CD4-positive, alpha-beta memory T cell (primary cell): ENCODE data around the gene DYNC1H1. TPM values are rescaled to one million over a fixed set of nuclear protein-coding genes. Genes with fewer than 3 reads are reported as not detected.

ENCODE experiments used
- CTCF ChIA-PET: fragments of 350-600 bp; sonication (Branson Sonifier 250); formaldehyde crosslinking; loops from one replicate; lab custom pipeline; 2021; ENCODE audit warnings: inconsistent platforms; ENCODE audit not compliant: partially characterized antibody; lab: Charles Lee
- POLR2A ChIA-PET: fragments of 350-600 bp; sonication (Branson Sonifier 250); formaldehyde crosslinking; loops from one replicate; lab custom pipeline; 2021; ENCODE audit not compliant: partially characterized antibody; lab: Charles Lee
- DNase-seq, 5 donors: peaks; one replicate each; pipeline versions ENCODE4 v3.0.0 to v3.0.0-alpha.2; 2020 to 2022; ENCODE audit warnings: mixed read lengths in 1 of 5
- H3K27ac ChIP-seq: one replicate; pipeline ENCODE4 v1.7.0; 2013; ENCODE audit warnings: low read depth, low read length
- H3K27me3 ChIP-seq: 2 replicates; pipeline ENCODE4 v1.7.0; 2013; ENCODE audit warnings: mild to moderate bottlenecking, low read length, moderate library complexity; ENCODE audit not compliant: insufficient read depth
- H3K36me3 ChIP-seq: 2 replicates; pipeline ENCODE4 v1.7.0; 2013; ENCODE audit warnings: mild to moderate bottlenecking, low read length, moderate library complexity; ENCODE audit not compliant: insufficient read depth
- H3K4me1 ChIP-seq: 2 replicates; pipeline ENCODE4 v1.7.0; 2013; ENCODE audit warnings: mild to moderate bottlenecking, low read length, moderate library complexity; ENCODE audit not compliant: insufficient read depth
- H3K4me3 ChIP-seq, 2 donors: one replicate each; pipeline ENCODE4 v1.7.0; 2013; ENCODE audit warnings: low read length in 2 of 2, mild to moderate bottlenecking in 1 of 2
- H3K9me3 ChIP-seq, 2 donors: one replicate each; pipeline ENCODE4 v1.7.0; 2013; ENCODE audit warnings: low read length in 2 of 2, control low read depth in 1 of 2; ENCODE audit not compliant: control insufficient read depth in 1 of 2
- H3K27ac Mint-ChIP-seq, 7 donors: one replicate each; pipeline ENCODE4 v1.8.0; 2020 to 2021; ENCODE audit warnings: mixed read lengths in 7 of 7, mild to moderate bottlenecking in 6 of 7, inconsistent platforms in 3 of 7, moderate library complexity in 3 of 7
- H3K27me3 Mint-ChIP-seq, 2 donors: one replicate each; pipeline ENCODE4 v1.8.0; 2020 to 2021; ENCODE audit warnings: mixed read lengths in 2 of 2
- H3K36me3 Mint-ChIP-seq, 2 donors: one replicate each; pipeline ENCODE4 v1.8.0; 2020 to 2021; ENCODE audit warnings: mixed read lengths in 2 of 2, inconsistent platforms in 1 of 2, mild to moderate bottlenecking in 1 of 2
- H3K4me1 Mint-ChIP-seq, 4 donors: one replicate each; pipeline ENCODE4 v1.8.0; 2020 to 2021; ENCODE audit warnings: mixed read lengths in 4 of 4, mild to moderate bottlenecking in 1 of 4
- H3K4me3 Mint-ChIP-seq, 8 donors: one replicate each; pipeline ENCODE4 v1.8.0; 2020 to 2021; ENCODE audit warnings: mixed read lengths in 8 of 8, mild to moderate bottlenecking in 7 of 8, moderate library complexity in 6 of 8, inconsistent platforms in 3 of 8
- H3K9me3 Mint-ChIP-seq, 8 donors: one replicate each; pipeline ENCODE4 v1.8.0; 2020 to 2021; ENCODE audit warnings: mixed read lengths in 8 of 8, mild to moderate bottlenecking in 5 of 8, inconsistent platforms in 3 of 8, moderate library complexity in 1 of 8
- intact Hi-C: fragments of 100-400 bp; cut with micrococcal nuclease; formaldehyde crosslinking; loops from one replicate; pipeline ENCODE4 v1.15.1; 2023
- polyA plus RNA-seq, 2 donors: library from polyadenylated mRNA; unstranded; fragments of 300-500 nt; fragmentation: Illumina TruSeq; gene quantifications; one replicate each; pipeline ENCODE4 v1.2.3, GENCODE V29; 2021
- total RNA-seq, 2 experiments: library from RNA; stranded (reverse); gene quantifications; one replicate each; pipeline ENCODE4 v1.2.3, GENCODE V29; 2021

The DYNC1H1 gene
- total and polyA plus RNA-seq, 4 experiments from 2014 or later = 19.6 to 318 (median 188) TPM

- POLR2A ChIA-PET = no interaction called here
- intact Hi-C loops = no loop called here
- Histone ChIP-seq H3K36me3 (peaks cover 84% of the 10 kb centered on the region), H3K27me3 (no peaks in the 10 kb centered on the region), H3K27ac (no peak overlapping the region), H3K4me1 (no peaks in the 10 kb centered on the region), H3K9me3 (no peaks in the 10 kb centered on the region), H3K4me3 (no peak overlapping the region)
- Mint-ChIP-seq H3K4me3 (peak overlapping the region in 1 of 8 donors; percentile 15), H3K27me3 (no peaks in the 10 kb centered on the region), H3K4me1 (no peaks in the 10 kb centered on the region), H3K9me3 (no peaks in the 10 kb centered on the region), H3K27ac (peak overlapping the region in 2 of 7 donors; percentile 13 to 21), H3K36me3 (peaks cover 61 to 89% of the 10 kb centered on the region in 2 donors)
- DNase-seq = no peak
- CTCF ChIA-PET = no interaction called here
Measured at GRCh38 chr14:102007916-102008418, 43.6 kb downstream of the DYNC1H1 start.

- Histone ChIP-seq H3K4me1 (no peaks in the 10 kb centered on the region), H3K4me3 (no peak overlapping the region), H3K27ac (no peak overlapping the region), H3K27me3 (no peaks in the 10 kb centered on the region), H3K36me3 (peaks cover 89% of the 10 kb centered on the region), H3K9me3 (no peaks in the 10 kb centered on the region)
- CTCF ChIA-PET = no interaction called here
- peaks cover 67 to 93% of the 10 kb centered on the region in 2 donors for H3K36me3 Mint-ChIP-seq
- intact Hi-C loops = no loop called here
- no peak overlapping the region for H3K4me3 Mint-ChIP-seq
- peak overlapping the region in 1 of 7 donors; percentile 53 for H3K27ac Mint-ChIP-seq
- POLR2A ChIA-PET = no interaction called here
- no peaks in the 10 kb centered on the region for H3K9me3 Mint-ChIP-seq
- H3K4me1 Mint-ChIP-seq = no peaks in the 10 kb centered on the region
- DNase-seq = no peak
- no peaks in the 10 kb centered on the region for H3K27me3 Mint-ChIP-seq
Measured at GRCh38 chr14:102008891-102009290, 44.5 kb downstream of the DYNC1H1 start.

GRCh38 chr14:102011631-102012030 lies 47.3 kb downstream of the DYNC1H1 start:
- no peaks in the 10 kb centered on the region for H3K4me1 Mint-ChIP-seq
- no peak overlapping the region for H3K27ac ChIP-seq
- H3K27me3 Mint-ChIP-seq = no peaks in the 10 kb centered on the region
- CTCF ChIA-PET = no interaction called here
- H3K4me1 ChIP-seq = no peaks in the 10 kb centered on the region
- peaks cover 71 to 93% of the 10 kb centered on the region in 2 donors for H3K36me3 Mint-ChIP-seq
- H3K36me3 ChIP-seq = peaks cover 97% of the 10 kb centered on the region
- H3K4me3 ChIP-seq = no peak overlapping the region
- no peaks in the 10 kb centered on the region for H3K27me3 ChIP-seq
- H3K9me3 ChIP-seq = no peaks in the 10 kb centered on the region
- POLR2A ChIA-PET = no interaction called here
- no peaks in the 10 kb centered on the region for H3K9me3 Mint-ChIP-seq
- intact Hi-C loops = no loop called here
- no peak for DNase-seq
- peak overlapping the region in 1 of 7 donors; percentile 48 for H3K27ac Mint-ChIP-seq
- no peak overlapping the region for H3K4me3 Mint-ChIP-seq

- H3K36me3 ChIP-seq = peaks cover 97% of the 10 kb centered on the region
- H3K4me3 ChIP-seq = no peak overlapping the region
- Mint-ChIP-seq H3K36me3 (peaks cover 69 to 94% of the 10 kb centered on the region in 2 donors), H3K4me3 (no peak overlapping the region), H3K4me1 (no peaks in the 10 kb centered on the region), H3K27me3 (no peaks in the 10 kb centered on the region), H3K27ac (peak overlapping the region in 1 of 7 donors; percentile 48), H3K9me3 (no peaks in the 10 kb centered on the region)
- no peaks in the 10 kb centered on the region for H3K4me1 ChIP-seq
- CTCF ChIA-PET = no interaction called here
- H3K9me3 ChIP-seq = no peaks in the 10 kb centered on the region
- intact Hi-C loops = no loop called here
- H3K27ac ChIP-seq = no peak overlapping the region
- H3K27me3 ChIP-seq = no peaks in the 10 kb centered on the region
- POLR2A ChIA-PET = no interaction called here
- DNase-seq = no peak
Measured at GRCh38 chr14:102012336-102012735, 48.0 kb downstream of the DYNC1H1 start.

GRCh38 chr14:102013669-102014200 lies 49.4 kb downstream of the DYNC1H1 start:
- no peak overlapping the region for H3K4me3 Mint-ChIP-seq
- Histone ChIP-seq H3K4me3 (no peak overlapping the region), H3K36me3 (peaks cover 93% of the 10 kb centered on the region), H3K27me3 (no peaks in the 10 kb centered on the region), H3K9me3 (no peaks in the 10 kb centered on the region), H3K27ac (no peak overlapping the region), H3K4me1 (no peaks in the 10 kb centered on the region)
- CTCF ChIA-PET = no interaction called here
- DNase-seq = no peak
- no peaks in the 10 kb centered on the region for H3K4me1 Mint-ChIP-seq
- H3K27ac Mint-ChIP-seq = peak overlapping the region in 3 of 7 donors; percentile 60 to 74 (median 68)
- H3K36me3 Mint-ChIP-seq = peaks cover 68 to 92% of the 10 kb centered on the region in 2 donors
- no peaks in the 10 kb centered on the region for H3K27me3 Mint-ChIP-seq
- H3K9me3 Mint-ChIP-seq = no peaks in the 10 kb centered on the region
- intact Hi-C loops = no loop called here
- POLR2A ChIA-PET = no interaction called here

GRCh38 chr14:102015045-102015685 lies 50.8 kb downstream of the DYNC1H1 start:
- no peak for DNase-seq
- CTCF ChIA-PET = interaction anchor here (1.4 kb wide), 1 partner anchor 81 kb away, joined by 4 read pairs; no protein-coding TSS in a partner anchor
- H3K27ac Mint-ChIP-seq = peak overlapping the region in 1 of 7 donors; percentile 58
- peaks cover 60 to 91% of the 10 kb centered on the region in 2 donors for H3K36me3 Mint-ChIP-seq
- Histone ChIP-seq H3K36me3 (peaks cover 91% of the 10 kb centered on the region), H3K9me3 (no peaks in the 10 kb centered on the region), H3K27me3 (no peaks in the 10 kb centered on the region), H3K4me1 (peaks cover 11% of the 10 kb centered on the region), H3K4me3 (no peak overlapping the region), H3K27ac (no peak overlapping the region)
- no peak overlapping the region for H3K4me3 Mint-ChIP-seq
- peaks cover 0 to 7% (median 3%) of the 10 kb centered on the region in 4 donors for H3K4me1 Mint-ChIP-seq
- no peaks in the 10 kb centered on the region for H3K9me3 Mint-ChIP-seq
- intact Hi-C loops = no loop called here
- POLR2A ChIA-PET = no interaction called here
- no peaks in the 10 kb centered on the region for H3K27me3 Mint-ChIP-seq

- ChIA-PET POLR2A (no interaction called here), CTCF (interaction anchor here (1.4 kb wide), 1 partner anchor 81 kb away, joined by 4 read pairs; no protein-coding TSS in a partner anchor)
- no peaks in the 10 kb centered on the region for H3K9me3 ChIP-seq
- H3K27ac ChIP-seq = no peak overlapping the region
- Mint-ChIP-seq H3K27me3 (no peaks in the 10 kb centered on the region), H3K4me3 (no peak overlapping the region), H3K36me3 (peaks cover 59 to 91% of the 10 kb centered on the region in 2 donors), H3K4me1 (peaks cover 2 to 11% (median 8%) of the 10 kb centered on the region in 4 donors), H3K9me3 (no peaks in the 10 kb centered on the region), H3K27ac (peak overlapping the region in 1 of 7 donors; percentile 58)
- H3K36me3 ChIP-seq = peaks cover 91% of the 10 kb centered on the region
- no peaks in the 10 kb centered on the region for H3K27me3 ChIP-seq
- H3K4me1 ChIP-seq = peaks cover 12% of the 10 kb centered on the region
- no peak overlapping the region for H3K4me3 ChIP-seq
- intact Hi-C loops = no loop called here
- DNase-seq = no peak
Measured at GRCh38 chr14:102015771-102016170, 51.4 kb downstream of the DYNC1H1 start.
